ENCODE measurements around the gene CYP39A1. TPM values are rescaled to one million over a fixed set of nuclear protein-coding genes. Genes with fewer than 3 reads are reported as not detected.

The CYP39A1 gene, protein sequence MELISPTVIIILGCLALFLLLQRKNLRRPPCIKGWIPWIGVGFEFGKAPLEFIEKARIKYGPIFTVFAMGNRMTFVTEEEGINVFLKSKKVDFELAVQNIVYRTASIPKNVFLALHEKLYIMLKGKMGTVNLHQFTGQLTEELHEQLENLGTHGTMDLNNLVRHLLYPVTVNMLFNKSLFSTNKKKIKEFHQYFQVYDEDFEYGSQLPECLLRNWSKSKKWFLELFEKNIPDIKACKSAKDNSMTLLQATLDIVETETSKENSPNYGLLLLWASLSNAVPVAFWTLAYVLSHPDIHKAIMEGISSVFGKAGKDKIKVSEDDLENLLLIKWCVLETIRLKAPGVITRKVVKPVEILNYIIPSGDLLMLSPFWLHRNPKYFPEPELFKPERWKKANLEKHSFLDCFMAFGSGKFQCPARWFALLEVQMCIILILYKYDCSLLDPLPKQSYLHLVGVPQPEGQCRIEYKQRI
- total RNA-seq: 1.8 and 5.7 TPM in 2 replicates

DNA sequence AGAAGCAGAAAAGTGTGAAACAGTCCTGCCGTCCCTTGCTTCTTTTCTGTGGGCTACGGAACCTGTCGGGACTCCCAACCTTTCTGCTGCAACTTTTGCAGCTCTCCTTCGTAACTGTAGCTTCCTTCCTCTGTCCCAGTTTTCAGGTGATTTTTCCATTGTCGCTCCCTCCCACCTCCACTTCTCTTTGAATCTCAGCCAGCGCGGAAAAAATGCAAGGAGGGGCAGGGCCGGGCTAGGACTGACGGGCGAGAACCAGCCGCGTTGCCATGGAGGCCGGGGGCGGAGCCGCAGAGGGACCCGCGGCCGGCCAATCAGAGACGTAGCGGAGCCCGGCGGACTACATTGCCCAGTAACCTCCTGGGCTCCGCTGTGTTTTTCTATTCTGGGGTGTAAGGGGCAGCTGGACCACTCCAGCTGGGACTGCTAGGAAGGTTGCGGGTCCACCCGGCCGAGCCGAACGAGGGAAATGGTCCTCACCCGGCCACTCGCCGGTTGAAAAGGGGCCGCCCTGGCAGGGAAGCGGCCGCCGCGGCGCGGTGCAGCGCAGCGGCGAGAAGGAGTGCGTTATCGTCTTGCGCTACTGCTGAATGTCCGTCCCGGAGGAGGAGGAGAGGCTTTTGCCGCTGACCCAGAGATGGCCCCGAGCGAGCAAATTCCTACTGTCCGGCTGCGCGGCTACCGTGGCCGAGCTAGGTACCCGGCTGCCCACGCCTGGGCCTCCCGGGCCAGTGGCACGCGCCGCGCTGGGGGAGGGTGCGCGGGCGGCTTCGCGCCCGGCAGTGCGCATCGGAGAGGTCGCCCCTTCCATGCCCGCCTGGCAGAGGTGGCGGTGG is at the start of gene CYP39A1, which contains the start of gene SLC25A27:
CYP39A1 (minus strand) TSS at position 216 of the 836 bp plus-strand sequence. CDS start 236 bp downstream, outside the sequence.
SLC25A27 (plus strand) TSS at position 373 of the 836 bp plus-strand sequence; CDS start at position 591, 218 bp downstream.

DNA sequence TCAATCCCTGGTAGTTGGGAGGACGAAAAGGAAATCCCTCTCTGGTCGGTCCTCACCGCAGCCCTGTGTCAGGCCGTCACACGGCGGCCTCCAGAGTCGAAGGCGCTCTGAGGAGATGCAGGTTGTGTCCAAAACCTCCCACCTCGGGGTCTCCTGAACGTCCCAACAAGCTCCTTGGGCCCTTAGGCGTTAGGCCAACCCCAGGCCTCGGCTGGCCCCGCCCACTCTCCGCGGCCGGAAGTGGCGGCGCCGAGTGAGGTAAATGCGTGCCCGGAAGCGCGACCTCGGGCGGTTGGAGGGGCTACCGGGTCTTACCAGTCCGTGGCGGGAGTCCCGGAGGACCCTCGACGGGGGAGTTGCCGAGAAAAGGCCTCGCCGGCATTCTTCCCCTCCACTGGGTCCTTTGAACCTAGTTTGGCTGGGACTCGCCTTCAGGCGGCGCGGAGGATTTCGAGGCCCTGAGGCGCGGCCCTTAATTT is 35.0 kb upstream of the CYP39A1 start, which contains the start of gene TDRD6:
TDRD6 (plus strand) TSS at position 267 of the 479 bp plus-strand sequence. CDS start 244 bp downstream, outside the sequence.

Other genes with a start within 250 kb of the CYP39A1 start
- 0.23 TPM in 1 of 2 replicates, not detected in the other for gene RCAN2, start 161.4 kb downstream of the CYP39A1 start, total RNA-seq
- 3.0 and 4.4 TPM in 2 replicates for gene SLC25A27, start 157 bp upstream of the CYP39A1 start, total RNA-seq
- under 0.01 TPM in 1 of 2 replicates, not detected in the other for gene TDRD6, start 35.1 kb upstream of the CYP39A1 start, total RNA-seq
- 0.04 and 0.78 TPM in 2 replicates for gene PLA2G7, start 82.6 kb upstream of the CYP39A1 start, total RNA-seq
- not detected in 2 replicates for gene ANKRD66, start 94.1 kb upstream of the CYP39A1 start, total RNA-seq
- 0.11 TPM in 1 of 2 replicates, not detected in the other for gene MEP1A, start 140.6 kb upstream of the CYP39A1 start, total RNA-seq